ENCODE measurements around the gene EFNA4.

DNA sequence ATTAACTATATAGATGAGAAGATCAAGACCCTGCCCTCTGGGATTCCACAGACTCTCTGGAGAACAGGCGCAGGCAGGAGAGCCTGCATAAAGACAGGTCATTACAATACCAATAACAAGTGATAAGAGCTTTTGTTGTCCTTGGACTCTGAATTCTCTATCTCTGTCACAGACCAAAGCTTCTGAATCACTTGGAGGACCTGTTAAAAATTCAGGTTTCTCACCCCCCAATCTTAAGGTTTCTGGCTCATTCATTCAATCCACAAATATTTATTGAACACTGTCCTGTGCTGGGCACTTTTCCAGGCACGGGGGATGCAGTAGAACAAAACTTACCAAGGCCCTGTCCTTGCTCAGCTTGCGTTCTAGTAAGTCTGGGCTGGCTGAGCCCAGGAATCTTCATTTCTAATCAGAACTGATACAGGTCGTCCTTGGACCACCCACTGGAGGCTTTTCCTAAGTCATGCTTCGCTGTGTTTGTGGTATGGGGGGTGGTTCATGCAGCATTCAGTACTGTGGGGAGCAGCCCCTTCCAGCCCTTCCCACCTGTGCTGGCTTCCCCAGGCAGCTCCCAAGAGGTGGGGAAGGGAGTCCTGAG is 1.4 kb downstream of the EFNA4 start:
- TF ChIP-seq, protein P1, sequence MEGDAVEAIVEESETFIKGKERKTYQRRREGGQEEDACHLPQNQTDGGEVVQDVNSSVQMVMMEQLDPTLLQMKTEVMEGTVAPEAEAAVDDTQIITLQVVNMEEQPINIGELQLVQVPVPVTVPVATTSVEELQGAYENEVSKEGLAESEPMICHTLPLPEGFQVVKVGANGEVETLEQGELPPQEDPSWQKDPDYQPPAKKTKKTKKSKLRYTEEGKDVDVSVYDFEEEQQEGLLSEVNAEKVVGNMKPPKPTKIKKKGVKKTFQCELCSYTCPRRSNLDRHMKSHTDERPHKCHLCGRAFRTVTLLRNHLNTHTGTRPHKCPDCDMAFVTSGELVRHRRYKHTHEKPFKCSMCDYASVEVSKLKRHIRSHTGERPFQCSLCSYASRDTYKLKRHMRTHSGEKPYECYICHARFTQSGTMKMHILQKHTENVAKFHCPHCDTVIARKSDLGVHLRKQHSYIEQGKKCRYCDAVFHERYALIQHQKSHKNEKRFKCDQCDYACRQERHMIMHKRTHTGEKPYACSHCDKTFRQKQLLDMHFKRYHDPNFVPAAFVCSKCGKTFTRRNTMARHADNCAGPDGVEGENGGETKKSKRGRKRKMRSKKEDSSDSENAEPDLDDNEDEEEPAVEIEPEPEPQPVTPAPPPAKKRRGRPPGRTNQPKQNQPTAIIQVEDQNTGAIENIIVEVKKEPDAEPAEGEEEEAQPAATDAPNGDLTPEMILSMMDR (IDR thresholded peaks at IDR 0.05), result no peak
- no peak for TF ChIP-seq POLR2AphosphoS5 (IDR thresholded peaks at IDR 0.05)
- TF ChIP-seq POLR2A (IDR thresholded peaks at IDR 0.05), result no peak
